GM19467 (cell line): ENCODE data around the gene NUDT13.

Experiments
- ATAC-seq: cut with Tn5 transposase; IDR thresholded peaks from one replicate; pipeline ENCODE4 v1.9.1; 2021; ENCODE audit warnings: mild to moderate bottlenecking, moderate library complexity; ENCODE audit not compliant: unreplicated experiment

The NUDT13 gene

DNA sequence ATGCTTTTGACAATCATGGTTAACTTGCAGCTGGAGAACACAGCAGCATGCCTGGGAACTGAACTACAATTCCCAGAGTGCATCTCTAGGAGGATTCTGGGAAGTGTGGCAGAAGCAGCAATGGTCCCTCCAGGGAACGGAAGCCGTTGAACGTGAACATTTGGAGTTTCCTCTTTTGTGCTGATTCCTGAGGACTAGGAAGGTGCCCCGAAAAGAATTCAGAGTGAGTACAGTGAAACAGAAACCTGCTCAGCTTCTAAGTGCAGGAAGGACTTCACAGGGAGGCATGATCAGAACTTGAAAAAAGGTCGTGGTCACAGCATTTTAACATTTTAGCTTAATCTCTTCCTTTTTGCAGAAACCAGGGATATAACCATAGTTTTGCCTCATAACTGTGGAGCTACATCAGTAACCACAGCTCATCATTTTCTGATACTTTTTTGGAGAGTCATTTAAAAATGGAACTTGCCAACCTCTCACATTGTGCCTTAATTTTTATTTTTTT, at the start of gene NUDT13:
NUDT13 (plus strand) TSS at position 111 of the 505 bp plus-strand sequence. CDS start 3,911 bp downstream, outside the sequence.
- ATAC-seq = no peak

DNA sequence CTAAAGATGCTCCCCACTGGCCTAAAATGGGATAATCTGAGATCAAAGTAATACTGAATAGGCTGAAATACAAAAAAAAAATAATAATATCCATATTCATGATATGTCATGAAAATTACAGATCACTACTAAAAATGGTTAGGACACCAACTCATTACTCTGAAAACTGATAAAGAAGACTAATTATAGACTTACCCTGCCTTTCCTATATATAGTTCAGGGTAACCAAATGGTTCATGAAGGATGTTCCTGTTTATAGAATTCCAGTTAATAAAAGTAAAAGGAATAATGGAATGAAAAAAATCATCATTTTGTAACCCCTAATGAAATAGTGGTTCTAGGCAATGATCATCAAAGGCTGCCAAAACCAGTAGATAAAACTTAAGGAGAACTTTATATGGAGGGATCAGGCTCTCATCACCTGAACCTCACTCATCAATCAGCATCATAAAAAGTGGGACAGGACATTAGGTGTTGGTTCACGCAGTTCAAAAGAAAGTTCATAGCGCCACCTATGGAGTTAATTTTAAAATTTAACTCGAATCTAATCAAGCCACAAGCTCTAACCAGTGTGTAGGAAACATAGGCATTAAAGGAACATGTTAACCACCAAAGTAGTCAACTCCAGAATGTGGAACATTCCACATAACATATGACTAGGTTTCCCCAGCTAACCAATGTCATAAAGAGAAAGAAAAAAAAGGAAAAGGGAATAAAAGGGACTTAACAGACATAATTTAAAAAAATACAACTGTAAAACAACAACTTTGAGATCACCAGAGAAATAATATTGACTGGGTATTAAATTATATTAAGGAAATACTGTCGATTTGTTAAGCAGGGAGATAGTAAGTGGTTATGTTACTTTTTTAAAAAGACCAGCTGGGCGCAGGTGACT, 49.3 kb upstream of the NUDT13 start:
- no peak for ATAC-seq

DNA sequence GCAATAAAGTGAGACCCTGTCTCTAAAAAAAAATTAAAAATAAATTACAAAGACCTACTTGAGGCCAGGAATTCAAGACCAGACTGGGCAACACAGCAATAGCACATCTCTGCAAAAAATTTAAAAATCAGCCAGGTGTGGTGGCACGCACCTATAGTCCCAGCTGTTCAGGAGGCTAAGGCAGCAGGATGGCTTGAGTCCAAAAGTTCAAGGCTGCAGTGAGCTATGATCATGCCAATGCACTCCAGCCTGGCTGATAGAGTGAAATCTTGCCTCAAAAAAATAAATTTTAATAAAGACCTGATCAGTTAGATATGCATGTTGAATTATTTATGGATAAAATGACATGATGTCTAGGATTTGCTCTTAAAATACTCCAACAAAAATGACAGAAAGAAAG, 48.5 kb upstream of the NUDT13 start:
- no peak for ATAC-seq

DNA sequence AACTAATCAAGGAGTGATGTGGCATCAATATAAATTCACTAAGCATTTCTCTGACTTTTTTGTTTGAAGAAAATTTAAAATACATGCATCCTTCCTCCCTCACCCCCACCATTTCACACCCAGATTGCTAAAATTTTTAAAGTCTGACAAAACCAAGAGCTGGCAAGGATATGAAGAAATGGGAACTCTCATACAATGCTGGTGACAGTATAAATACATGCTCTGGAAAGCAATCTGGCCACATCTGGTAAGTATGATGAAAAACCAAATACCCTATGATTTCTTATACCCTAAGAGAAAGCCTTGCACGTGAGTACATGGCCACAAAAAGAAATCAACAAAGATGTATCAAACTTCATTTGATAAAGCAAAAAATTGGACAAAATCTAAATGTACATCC, 44.8 kb upstream of the NUDT13 start:
- no peak for ATAC-seq

DNA sequence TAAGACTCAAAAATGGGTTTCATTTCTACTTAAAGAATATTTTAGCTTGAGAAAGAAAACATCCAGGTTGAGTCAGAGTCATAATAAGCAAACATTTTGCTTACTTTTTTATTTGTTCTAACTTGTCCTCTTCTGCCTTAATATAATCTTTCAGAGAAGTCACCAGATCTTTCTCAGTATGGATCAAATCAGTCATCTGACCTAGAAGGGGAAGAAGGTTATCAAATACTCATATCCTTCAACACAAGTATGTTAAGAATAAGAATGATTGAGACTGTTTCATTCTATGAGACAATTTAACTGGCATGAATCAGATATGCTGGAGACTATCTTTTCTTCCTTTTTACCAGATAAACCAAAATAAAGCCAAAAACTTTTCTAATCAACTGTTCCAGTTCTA, 36.6 kb upstream of the NUDT13 start:
- no peak for ATAC-seq

DNA sequence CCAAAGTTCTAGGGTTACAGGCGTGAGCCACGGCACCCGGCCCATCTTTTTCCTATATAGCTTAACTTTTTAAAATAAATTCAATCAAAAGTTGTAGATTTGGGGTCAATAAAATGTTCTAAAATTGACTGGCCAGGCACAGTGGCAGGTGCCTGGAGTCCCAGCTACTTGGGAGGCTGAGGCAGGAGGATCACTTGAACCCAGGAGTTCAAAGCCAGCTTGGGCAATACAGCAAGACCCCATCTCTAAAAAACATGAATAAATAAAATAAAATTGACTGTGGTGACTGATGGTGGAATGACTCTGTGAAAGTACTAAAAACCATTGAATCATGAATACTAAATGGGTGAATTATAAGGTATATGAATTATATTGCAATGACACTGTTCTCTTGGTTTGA, 34.4 kb upstream of the NUDT13 start:
- ATAC-seq = no peak

DNA sequence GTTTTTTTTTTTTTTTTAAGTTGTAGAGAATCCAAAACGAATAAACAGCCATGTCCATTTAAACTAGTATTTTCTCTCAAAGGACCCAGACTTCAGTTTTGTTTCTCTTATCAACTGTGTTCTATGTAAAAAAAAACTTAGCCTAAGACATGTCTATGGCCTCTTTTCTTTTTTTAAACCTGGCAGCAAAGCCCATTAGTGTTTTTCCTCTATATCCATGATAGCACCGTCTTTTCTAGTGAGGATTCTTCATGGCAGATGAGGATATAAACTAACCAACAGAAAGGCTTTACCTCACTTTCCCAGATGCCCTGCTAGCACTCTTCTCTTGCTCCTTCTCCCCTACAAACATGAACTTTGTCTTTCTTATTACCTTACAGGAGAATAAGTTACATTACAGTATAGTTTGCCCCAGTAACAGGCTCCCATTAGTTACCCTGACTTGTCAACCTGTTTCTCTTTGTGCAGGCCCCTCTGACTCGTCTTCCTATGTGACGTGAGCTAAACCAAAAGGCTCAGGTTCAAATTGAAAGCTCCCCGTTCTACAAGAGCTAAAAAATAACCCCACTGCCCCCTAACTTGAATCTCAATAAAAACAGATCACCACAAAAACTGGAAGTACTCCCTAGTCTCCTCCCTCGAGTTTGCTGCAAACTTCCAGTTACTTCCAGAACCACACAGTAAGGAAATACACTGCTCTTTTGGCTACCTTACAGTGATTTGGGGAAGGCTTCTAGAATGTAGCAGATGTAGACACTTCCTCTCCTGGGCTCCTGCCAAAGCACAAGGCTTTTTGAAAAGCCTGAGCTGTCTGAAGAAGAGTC, 33.7 kb upstream of the NUDT13 start:
- no peak for ATAC-seq

DNA sequence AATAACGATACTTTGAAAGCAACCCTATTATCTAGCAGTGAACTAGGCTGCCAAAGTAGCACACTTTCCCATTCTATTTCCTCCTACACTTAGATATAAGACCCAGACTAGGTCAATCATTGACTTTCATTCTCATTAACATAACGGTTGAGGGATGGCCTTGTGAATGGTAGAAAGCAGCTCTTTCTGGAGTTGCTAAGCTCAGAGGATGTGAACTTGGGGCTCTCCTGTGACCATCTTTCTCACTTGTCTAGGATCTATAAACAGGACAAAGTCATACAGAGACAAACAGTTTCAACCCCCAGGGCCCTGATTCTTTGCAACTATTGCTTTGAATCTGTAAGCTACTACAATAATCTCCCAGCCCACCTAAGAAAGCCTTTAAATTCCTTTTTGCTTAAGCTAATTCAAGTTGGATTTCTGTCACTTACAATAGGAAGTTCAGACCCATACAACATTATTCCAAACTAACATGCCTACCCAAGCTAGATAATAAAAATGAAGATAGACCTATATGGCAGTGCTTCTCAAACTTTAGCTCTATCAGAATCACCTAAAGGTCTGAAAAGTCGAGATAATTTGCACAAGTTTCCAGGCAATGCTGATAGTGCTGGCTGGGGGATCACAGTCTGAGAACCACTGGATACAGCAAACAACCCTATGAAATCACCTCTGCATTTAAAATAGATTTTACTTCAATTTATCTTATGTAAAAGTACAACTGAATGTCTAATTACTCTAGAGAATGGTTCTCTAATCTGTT, 30.3 kb upstream of the NUDT13 start:
- peak; percentile 58 for ATAC-seq

DNA sequence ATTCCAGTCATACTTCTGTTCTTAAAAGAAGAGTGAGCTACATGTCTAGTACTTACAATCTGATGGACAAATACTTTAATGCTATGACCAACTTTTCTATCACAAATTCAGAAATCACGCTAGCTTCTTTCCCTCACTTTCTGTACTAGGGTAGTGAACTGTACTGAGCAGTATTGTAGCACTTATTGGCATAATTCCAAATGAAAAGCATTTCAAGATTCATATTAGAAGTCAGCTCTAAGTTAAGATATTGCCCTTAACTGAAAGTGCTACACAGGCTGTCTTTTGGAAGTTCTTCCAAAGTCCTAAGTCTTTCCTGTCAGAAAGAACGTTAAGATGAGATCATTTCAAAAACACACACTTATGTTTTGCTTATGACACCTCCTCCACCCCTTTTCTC, 27.0 kb upstream of the NUDT13 start:
- no peak for ATAC-seq

DNA sequence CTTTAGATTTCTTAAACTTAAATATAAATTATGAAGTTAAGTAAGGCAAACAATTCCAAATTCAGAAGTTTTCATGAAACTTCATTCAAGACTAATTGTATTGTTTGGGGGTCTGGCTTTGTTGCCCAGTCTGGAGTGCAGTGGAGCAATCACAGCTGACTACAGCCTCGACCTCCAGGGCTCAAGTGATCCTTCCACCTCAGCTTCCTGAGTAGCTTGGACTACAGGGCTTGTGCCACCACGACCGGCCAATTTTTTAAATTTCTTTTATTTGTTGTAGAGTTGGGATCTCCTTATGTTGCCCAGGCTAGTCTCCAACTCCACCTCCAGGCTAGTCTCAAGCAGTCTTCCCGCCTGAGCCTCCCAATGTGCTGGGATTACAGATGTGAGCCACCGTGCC, 26.0 kb upstream of the NUDT13 start:
- ATAC-seq = no peak

DNA sequence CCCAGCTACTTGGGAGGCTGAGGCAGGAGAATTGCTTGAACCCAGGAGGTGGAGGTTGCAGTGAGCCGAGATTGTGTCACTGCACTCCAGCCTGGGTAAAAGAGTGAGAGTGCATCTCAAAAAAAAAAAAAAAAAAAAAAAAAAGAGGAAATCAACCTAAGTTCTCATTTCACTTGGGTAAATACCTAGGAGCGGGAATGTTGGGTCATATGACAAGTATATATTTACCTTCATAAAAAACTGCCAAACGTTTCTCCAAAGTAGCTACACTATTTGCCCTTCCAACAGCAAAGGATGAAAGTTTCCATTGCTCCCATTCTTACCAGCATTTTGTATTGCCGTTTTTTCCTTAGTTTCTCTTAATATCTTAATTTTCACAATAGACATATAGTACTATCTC, 23.4 kb upstream of the NUDT13 start:
- ATAC-seq = no peak

DNA sequence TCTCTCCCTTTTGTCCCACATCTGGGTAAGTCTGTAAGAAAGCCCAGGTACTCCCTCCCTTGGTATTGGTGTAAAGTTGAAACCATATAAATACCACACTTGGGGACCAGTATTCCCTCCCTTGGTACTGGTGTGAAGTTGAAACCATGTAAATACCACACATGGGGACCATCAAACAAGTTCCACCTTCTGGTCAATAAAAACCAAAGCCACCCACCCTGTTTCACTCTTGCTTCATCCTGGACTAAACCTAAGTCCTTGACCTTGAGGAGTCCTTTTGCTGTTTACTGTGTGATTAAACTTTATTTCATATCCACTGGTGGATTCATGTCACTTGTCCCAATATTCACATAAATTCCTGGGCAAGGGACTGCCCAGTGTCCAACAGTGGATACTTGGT, 22.0 kb upstream of the NUDT13 start:
- ATAC-seq = no peak

DNA sequence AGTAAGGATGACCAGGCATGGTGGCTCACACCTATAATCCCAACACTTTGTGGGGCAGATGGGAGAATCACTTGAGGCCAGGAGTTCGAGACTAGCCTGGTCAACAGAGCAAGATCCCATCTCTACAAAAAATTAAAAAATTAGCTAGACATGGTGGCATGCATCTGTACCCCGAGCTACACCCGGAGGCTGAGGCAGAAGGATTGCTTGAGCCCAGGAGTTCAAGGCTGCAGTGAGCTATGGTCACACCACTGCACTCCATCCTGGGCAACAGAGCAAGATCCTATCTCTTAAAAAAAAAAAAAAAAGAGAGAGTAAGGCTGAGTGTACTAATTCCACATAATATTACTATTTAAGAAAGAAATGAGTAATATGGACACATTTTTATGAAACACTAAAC, 17.4 kb upstream of the NUDT13 start:
- ATAC-seq = no peak

DNA sequence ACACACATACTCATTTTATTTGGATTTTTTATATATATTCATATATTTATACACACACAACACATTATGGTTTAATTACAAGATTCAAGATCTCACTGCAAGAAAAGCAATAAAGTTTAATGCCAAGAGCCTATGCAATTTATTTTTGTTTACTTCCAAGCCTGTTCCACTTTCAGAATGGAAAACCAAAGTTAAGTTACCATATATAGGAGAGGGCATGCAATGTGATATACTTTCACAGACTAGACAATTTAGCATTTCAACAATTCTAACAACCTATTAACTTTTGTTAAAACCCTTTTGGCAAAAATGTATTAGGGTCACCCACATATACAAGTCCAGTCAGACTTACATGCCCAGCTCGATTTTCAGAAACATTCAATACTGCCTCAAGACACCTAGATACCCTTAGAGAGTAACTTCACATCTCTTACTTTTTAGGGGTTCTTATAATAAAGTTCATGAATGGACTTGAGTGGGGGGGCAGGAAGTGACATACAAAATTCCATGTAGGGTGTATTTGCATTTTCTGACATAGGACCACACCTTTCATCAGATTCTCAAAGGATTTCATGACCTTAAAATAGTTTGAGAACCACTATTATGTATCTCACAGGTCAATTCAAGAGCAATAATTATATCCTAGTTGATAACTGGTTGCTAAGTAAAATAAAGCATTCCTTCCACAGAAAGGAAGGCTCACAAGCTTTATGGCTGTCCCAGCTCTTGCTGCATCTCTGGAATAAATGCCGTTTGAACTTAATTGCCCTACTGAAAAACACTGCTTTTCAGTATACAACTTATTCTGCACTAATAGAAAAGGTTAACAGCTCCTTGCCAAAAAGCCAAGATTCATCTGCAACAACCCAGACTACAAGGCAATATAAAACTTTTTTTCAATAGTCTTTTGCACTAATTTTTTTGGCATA, 16.1 kb upstream of the NUDT13 start:
- no peak for ATAC-seq

DNA sequence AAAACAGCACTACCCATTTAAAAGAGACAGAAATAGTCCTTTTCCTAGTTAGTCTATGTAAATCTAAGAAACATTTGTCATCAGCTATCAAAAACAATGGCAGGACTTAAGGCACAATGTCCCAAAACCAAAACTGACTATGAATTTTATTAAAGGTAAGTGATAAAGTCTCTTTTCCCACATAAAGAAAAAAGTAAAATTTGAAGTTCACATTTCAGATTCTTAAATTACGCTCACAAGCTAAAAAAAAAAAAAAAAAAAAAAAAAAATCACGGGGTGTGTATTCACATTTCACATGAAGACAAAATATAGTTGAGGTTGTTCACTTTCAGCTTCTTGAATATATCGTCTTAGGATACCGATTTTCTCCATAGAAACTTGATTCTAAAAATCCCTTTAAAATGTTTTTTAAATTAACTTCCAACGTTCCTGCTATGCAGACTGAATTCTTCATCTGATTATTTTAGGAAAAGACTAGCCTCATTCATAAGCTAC, 15.2 kb upstream of the NUDT13 start:
- no peak for ATAC-seq

DNA sequence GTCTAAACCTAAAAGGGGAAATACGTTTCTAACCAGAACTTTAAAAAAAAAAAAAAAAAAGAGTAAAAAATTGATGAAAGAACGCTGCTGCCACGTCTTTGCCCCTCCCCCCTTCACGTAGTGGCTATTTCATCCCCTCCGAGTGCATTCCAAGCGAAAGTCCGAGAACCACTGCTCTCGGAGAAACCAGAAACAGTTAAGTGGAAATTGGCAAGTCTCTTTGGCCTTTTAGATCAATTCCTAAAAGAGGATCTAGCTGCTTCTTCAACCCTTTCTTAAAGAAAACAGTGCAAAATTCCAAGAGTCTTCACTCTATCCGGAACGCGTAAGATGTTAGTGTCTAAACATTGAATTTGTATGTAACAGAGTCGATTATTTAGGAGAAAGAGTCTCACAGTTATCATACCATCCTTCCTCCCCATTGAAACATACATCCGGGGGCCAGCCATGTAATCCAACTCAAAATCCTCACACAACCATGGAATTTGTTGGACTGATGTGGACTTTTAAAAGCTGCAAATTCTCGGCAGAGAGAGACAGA, 14.7 kb upstream of the NUDT13 start:
- no peak for ATAC-seq

DNA sequence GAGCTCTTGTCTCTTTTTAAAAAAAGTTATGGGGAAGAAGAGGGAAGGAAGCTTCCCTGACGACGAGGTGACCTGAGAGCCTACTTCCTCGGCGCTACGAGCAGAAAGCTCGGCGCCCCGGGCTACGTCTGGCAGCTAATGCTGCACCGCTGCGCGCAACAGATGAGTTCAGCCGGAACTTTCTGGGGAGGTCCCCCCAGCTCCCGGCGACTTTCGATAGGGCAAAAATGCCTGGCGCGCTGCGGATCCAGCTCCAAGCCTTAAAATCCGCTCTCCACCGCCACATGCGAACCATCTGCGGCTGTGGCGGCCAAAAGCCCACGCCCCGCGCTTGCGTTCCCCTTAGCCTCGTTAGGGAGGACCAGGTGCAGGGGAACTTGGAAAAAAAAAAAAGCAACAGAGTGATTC, 14.2 kb upstream of the NUDT13 start:
- peak; percentile 30 for ATAC-seq

DNA sequence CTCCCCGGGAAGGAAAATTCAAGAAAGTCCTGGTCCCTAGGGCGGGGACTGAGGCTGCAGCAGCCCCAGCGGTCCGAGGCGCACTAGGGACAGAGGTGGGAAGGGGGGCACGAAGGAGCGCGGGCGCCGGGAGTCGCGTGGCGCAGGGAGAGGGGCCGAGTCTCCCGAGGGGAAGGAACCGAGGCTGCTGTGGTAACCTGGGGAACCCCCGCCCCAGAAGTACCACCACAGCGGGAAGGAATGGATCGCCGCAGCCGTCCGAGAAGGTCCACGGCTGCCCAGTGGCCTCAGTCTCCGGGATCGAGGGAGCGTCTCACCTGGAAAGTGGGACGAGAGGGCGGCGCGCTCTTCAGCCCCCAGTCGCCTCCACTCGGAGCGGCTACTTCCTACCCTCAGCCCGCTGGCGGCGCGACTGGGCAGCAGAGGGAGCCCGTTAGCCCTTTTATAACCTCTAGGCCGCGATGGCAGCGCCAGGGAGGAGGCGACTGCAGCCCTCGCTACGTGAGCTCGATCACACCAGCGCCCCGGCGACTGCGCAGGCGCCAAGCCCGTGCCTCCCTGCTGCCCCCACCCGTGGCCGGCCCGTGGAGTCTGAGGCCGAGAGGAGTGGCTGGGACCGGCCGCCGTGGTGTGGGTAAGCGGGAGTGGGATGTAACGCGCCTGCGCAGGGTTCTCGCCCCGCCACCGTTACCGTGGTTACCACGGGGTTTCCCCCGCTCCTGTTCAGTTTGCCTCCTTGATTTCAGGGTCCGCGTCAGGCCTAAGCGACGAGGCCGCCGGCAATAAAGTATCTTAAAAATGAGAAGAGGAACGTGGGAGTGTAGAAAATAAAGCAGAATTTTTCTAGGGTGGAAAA, 13.6 kb upstream of the NUDT13 start, which contains the start of gene P4HA1:
P4HA1 (minus strand) TSS at position 418 of the 856 bp plus-strand sequence. CDS start 21,983 bp downstream, outside the sequence.
- ATAC-seq = peak; percentile 76
